GM19023 (cell line): Measurements from ENCODE around the gene CCL24.
"Not testable (repeated sequence)": the region's sequence is repeated elsewhere in the genome, so short reads cannot be mapped to it uniquely, and the experiment has no call there.

Experiments
- ATAC-seq: cut with Tn5 transposase; IDR thresholded peaks from one replicate; pipeline ENCODE4 v1.9.1; 2021; ENCODE audit warnings: mild to moderate bottlenecking, moderate library complexity; ENCODE audit not compliant: unreplicated experiment

Gene CCL24

GRCh38 chr7:75820688-75821087, 7.1 kb upstream of the CCL24 start:
- ATAC-seq = no peak

GRCh38 chr7:75819711-75820110, 6.1 kb upstream of the CCL24 start:
- no peak for ATAC-seq

GRCh38 chr7:75818472-75818871, 4.9 kb upstream of the CCL24 start:
- ATAC-seq = no peak

- no peak for ATAC-seq
Measured at GRCh38 chr7:75817116-75817515, 3.5 kb upstream of the CCL24 start.

GRCh38 chr7:75815418-75816064, 1.9 kb upstream of the CCL24 start:
- no peak for ATAC-seq

- ATAC-seq = no peak
Measured at GRCh38 chr7:75814407-75814947, 871 bp upstream of the CCL24 start.

- ATAC-seq = no peak
Measured at GRCh38 chr7:75813084-75813483, 522 bp downstream of the CCL24 start.

- ATAC-seq = no peak
Measured at GRCh38 chr7:75811894-75812678, 1.5 kb downstream of the CCL24 start.

- no peak for ATAC-seq
Measured at GRCh38 chr7:75809396-75809795, 4.2 kb downstream of the CCL24 start.

- no peak for ATAC-seq
Measured at GRCh38 chr7:75808106-75808505, 5.5 kb downstream of the CCL24 start.

GRCh38 chr7:75807452-75807851, 6.2 kb downstream of the CCL24 start:
- no peak for ATAC-seq

GRCh38 chr7:75806560-75807307, 6.9 kb downstream of the CCL24 start:
- no peak for ATAC-seq

GRCh38 chr7:75804705-75805104, 8.9 kb downstream of the CCL24 start:
- ATAC-seq = no peak

- no peak for ATAC-seq
Measured at GRCh38 chr7:75804004-75804403, 9.6 kb downstream of the CCL24 start.

- ATAC-seq = no peak
Measured at GRCh38 chr7:75802552-75802821, 11.1 kb downstream of the CCL24 start.

GRCh38 chr7:75798770-75799169, 14.8 kb downstream of the CCL24 start:
- no peak for ATAC-seq

GRCh38 chr7:75796420-75796819, 17.2 kb downstream of the CCL24 start:
- no peak for ATAC-seq

- no peak for ATAC-seq
Measured at GRCh38 chr7:75795831-75796285, 17.7 kb downstream of the CCL24 start.

- ATAC-seq = no peak
Measured at GRCh38 chr7:75793676-75794075, 19.9 kb downstream of the CCL24 start.

GRCh38 chr7:75792567-75792966, 21.0 kb downstream of the CCL24 start:
- ATAC-seq = not testable (repeated sequence)

GRCh38 chr7:75789361-75789924, 24.2 kb downstream of the CCL24 start:
- no peak for ATAC-seq
